Stimulated activated CD4-positive, alpha-beta T cell treated with anti-CD3 and anti-CD28 coated beads, TNF-alpha, amount 100 ng/mL, for 24 hours (primary cell): ENCODE measurements around the gene GABARAPL1.
"Not testable (repeated sequence)": the region's sequence is repeated elsewhere in the genome, so short reads cannot be mapped to it uniquely, and the experiment has no call there.

Experiments
- DNase-seq, 3 experiments: peaks; one replicate each; pipeline ENCODE4 v3.0.0-alpha.2; 2020; ENCODE audit warnings: low read depth in 3 of 3

The GABARAPL1 gene

GRCh38 chr12:10197879-10198278, 14.8 kb upstream of the GABARAPL1 start:
- no peak for DNase-seq

DNA sequence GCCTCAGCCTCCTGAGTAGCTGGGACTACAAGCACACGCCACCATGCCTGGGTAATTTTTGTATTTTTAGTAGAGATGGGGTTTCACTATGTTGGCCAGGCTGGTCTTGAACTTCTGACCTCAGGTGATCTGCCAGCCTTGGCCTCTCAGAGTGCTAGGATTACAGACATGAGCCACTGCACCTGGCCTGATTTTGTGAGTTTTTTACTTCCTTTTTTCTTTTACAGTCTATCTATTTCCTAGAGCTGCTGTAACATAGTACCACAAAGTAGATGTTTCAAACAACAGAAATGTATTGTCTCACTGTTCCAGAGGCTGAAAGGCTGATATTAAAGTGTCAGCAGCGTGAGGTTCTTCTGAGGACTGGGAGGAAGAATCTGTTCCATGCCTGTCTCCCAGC, 8.2 kb upstream of the GABARAPL1 start:
- not testable (repeated sequence) for DNase-seq

DNA sequence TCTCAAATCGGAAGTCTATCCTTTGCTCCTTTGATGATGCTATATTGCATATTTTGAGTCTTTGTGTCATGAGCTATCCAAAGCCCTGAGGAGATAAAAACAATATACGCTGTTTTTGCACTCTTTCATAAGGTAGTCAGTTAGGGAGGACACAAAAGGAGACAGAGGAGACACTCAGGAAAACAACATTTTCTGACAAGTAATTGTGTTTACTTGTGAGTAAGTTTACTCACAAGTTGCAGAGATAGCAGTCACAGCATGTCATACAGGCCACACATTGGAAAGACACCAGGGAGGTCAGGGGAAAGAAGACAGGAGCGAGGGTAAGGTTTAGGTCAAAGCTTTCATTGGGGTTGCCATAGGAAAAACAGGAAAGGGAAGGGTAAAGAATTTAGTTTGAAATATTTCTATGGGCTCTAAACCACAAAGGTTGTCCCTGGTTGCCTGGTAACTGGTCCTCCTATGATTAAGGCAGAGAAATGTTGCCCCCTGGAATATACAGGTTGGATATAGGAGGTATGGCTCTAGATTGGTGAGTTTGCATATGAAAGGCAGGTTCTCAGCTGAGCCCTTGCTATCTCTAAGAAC, 7.4 kb upstream of the GABARAPL1 start:
- DNase-seq: no peak

GRCh38 chr12:10207136-10207535, 5.5 kb upstream of the GABARAPL1 start:
- no peak for DNase-seq

DNA sequence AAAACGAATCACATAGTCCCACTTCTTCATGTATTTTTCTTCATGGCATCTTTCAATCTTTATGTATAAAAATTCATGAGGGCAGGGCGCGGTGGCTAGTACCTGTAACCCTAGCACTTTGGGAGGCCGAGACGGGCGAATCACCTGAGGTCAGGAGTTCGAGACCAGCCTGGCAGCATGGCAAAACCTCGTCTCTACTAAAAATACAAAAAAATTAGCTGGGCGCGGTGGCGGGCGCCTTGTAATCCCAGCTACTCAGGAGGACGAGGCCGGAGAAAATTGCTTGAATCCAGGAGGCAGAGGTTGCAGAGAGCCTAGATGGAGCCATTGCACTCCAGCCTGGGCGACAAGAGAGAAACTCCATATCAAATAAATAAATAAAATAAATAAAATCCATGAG, 2.5 kb upstream of the GABARAPL1 start:
- no peak for DNase-seq

DNA sequence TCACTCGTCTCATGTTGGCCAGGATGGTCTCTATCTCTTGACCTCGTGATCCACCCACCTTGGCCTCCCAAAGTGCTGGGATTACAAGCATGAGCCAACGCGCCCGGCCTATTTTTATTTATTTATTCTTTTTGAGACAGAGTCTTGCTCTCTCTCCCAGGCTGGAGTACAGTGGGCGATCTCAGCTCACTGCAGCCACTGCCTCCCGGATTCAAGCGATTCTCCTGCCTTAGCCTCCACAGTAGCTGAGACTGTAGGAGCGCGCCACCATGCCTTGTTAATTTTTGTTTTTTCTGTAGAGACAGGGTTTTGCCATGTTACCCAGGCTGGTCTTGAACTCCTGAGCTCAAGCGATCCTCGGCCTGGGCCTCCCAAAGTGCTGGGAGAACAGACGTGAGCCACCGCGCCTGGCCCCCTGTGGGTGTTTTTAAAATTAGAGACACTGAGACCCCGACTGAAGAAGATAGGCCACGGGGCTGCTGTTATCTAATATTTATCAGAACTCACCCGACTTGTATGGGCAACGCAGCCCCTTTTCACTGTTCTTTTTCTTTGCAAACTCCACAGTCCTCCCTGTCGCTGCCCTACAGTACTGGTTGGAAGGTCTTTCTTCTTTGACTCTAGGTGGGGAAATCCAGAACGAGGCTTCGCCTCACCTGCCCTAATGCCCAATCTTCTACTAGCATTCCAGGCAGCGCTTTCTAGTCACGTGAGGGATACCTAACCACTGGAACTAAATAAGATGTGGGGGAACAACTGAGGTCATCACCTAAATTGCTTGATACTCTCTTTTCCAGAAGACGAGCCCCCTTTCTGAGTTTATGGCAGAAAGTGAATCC, 1.4 kb upstream of the GABARAPL1 start:
- no peak for DNase-seq

GRCh38 chr12:10211940-10212738, 538 bp upstream of the GABARAPL1 start:
- DNase-seq: peak; percentile 72 to 83 (median 77)

GRCh38 chr12:10213168-10214135, 775 bp downstream of the GABARAPL1 start:
- DNase-seq: peak; percentile 48 to 69 (median 60)

GRCh38 chr12:10214136-10214894, 1.6 kb downstream of the GABARAPL1 start:
- no peak for DNase-seq

DNA sequence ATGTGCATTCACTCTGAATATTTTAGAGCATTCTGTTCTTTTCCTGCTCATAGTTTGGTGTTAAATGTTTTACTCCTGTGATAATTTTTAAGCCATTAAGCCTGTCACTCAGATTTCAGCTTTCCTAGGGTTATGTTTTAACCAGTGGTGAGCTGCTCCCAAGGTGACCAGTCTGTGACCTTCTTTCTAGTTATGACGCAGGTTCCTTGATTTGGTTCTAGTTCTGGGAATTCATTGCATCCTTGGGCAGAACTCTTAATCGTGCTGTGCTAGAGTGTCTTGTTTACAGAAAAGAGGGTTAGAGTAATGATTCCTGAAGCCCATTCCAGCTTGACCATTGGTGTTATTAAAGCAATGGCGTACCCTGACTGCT, 2.2 kb downstream of the GABARAPL1 start:
- no peak for DNase-seq

DNA sequence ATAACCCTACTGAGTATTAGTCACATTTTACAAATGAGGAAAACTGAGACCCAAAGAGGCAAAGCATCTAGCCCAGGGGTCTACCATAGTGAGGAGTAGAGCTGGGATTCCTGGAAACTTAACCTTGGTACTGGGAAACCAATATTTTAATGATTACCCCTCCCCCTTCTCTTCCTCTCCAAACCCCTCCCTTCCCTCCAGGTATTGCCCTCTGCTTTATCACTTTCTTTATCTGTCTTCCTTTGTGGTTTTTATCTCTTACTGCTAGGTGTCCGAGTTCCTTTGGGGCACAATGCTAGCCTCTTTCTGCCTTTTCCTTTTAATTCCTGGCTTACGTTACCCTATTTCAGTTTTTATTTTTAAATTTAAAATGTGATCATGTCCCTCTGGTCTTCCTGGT, 2.8 kb downstream of the GABARAPL1 start:
- no peak for DNase-seq

DNA sequence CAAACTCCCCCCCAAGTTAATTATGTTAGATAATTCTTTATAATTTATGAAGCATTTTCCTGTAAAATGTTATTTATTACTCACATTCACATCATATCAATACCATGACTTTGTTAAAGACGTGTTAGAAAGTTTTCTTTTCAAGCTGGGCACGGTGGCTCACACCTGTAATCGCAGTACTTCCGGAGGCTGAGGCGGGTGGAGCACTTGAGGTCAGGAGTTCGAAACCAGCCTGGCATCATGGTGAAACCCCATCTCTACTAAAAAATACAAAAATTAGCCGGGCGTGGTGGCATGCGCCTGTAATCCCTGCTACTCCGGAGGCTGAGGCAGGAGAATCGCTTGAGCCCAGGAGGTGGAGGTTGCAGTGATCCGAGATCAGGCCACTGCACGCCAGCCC, 3.3 kb downstream of the GABARAPL1 start:
- not testable (repeated sequence) for DNase-seq

DNA sequence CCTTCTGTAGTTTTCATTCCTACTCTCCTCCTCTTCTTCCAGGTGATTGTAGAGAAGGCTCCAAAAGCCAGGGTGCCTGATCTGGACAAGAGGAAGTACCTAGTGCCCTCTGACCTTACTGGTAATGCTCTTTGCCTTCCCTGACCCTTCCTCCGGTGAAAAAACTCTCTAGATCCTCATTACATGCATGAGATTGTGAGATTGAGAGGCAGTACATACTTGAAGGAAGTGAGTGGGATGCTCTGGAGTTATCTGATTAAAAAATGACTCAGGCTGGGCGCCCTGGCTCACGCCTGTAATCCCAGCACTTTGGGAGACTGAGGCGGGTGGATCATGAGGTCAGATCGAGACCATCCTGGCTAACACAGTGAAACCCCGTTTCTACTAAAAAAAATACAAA, 5.3 kb downstream of the GABARAPL1 start:
- no peak for DNase-seq

- DNase-seq: no peak
Measured at GRCh38 chr12:10220398-10221077, 7.9 kb downstream of the GABARAPL1 start.

DNA sequence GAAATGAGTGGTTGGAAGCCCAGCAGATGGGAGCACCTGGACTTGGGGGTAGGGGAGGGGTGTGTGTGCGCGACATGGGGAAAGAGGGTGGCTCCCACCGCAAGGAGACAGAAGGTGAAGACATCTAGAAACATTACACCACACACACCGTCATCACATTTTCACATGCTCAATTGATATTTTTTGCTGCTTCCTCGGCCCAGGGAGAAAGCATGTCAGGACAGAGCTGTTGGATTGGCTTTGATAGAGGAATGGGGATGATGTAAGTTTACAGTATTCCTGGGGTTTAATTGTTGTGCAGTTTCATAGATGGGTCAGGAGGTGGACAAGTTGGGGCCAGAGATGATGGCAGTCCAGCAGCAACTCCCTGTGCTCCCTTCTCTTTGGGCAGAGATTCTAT, 9.2 kb downstream of the GABARAPL1 start:
- DNase-seq: no peak

DNA sequence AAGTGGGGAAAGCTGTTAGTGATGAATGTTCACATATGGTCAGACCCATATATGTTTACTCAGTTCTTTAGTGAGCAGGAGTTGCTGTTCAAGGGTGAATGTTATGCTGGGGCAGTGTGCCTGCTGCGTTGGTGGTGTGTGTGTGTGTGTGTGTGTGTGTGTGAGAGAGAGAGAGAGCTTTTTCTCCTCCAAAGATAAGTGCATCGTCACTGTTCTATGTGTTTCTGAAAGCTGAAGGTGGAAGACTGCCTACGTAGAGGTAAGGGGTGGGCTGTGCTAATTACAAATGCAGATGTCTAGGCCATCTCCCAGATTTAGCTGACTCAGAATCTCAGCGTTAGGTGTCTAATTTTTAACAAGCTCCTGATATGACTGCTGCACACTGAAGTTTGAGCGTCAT, 10.5 kb downstream of the GABARAPL1 start:
- no peak for DNase-seq

- not testable (repeated sequence) for DNase-seq
Measured at GRCh38 chr12:10225426-10225825, 12.7 kb downstream of the GABARAPL1 start.

DNA sequence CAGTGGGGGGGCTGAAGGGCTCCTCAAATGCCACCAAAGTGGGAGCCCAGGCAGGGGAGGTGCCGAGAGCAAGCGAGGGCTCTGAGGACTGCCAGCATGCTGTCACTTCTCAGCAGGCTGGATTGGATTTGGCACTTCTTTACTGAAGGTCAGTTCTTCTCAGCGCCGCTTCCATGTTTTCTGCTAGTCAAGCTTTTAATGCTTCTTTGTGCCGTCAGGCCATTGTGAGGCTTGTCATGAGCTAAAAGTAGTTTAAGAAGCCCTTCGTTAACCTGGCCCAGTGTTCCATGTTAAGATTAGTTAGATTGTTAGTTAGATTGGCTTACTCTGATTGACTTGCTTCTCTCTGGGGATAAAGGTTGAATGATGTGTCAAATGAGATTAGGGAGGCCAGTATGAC, 13.4 kb downstream of the GABARAPL1 start:
- no peak for DNase-seq

- DNase-seq: no peak
Measured at GRCh38 chr12:10226731-10227130, 14.1 kb downstream of the GABARAPL1 start.

DNA sequence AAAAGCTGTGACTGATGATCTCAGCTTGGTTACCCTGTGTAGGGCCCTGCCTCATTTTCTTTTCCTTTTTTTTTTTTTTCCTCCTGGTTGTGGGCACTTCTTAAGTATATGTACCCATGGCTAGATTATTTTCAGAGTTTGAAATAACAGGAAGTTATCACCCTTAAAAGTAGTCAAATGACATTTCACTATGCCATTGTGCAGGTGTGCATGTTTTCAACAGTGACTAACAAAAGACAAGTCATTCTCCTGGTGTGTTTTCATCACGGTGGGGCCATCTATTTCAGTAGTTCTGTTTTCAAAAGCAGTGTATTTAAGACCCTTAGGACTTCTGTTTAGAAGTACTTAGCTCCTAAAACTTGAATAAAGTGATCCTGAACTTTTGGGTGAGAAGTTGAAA, 15.0 kb downstream of the GABARAPL1 start:
- DNase-seq: no peak
